Activated naive CD8-positive, alpha-beta T cell treated with anti-CD3 and anti-CD28 coated beads, Interleukin-2, amount 50 U/mL, for 24 hours (primary cell): Measurements from ENCODE around the gene OPCML.

Experiments
- ATAC-seq: fragments of 150-1000 bp; cut with Tn5 transposase; one replicate; pipeline ENCODE4 v1.10.0; 2021
- DNase-seq: peaks from one replicate; pipeline ENCODE4 v3.0.0; 2021
- H3K27ac Mint-ChIP-seq: one replicate; pipeline ENCODE4 v1.8.0; 2021; ENCODE audit warnings: mild to moderate bottlenecking, mixed read lengths
- H3K27me3 Mint-ChIP-seq: one replicate; pipeline ENCODE4 v1.8.0; 2021; ENCODE audit warnings: mixed read lengths
- H3K36me3 Mint-ChIP-seq: one replicate; pipeline ENCODE4 v1.8.0; 2021; ENCODE audit warnings: low read depth, mixed read lengths
- H3K4me1 Mint-ChIP-seq: one replicate; pipeline ENCODE4 v1.8.0; 2021; ENCODE audit warnings: mixed read lengths
- H3K4me3 Mint-ChIP-seq: one replicate; pipeline ENCODE4 v1.8.0; 2021; ENCODE audit warnings: mild to moderate bottlenecking, moderate library complexity, mixed read lengths
- H3K9me3 Mint-ChIP-seq: one replicate; pipeline ENCODE4 v1.8.0; 2021; ENCODE audit warnings: mixed read lengths

OPCML gene

DNA sequence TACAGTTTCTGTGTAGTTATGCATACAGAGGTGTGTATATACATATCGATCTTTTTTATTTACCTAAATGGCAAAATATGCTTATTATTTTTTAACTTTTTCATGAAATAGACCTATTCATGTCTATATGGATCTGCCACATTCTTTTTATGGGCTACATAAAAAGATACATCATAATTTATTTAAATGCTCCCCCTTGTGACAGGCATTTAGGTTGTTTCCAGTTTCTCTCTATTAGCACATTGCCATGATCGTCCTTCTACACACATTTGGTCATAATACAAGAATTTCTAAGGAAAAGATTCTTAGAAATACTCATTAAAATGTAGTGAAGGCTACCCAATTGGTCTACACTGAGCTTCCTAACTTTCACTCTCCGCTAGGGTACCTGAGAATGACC, 1067.4 kb downstream of the OPCML start:
- peaks cover 15% of the 10 kb centered on the region for H3K9me3 Mint-ChIP-seq
- no peak for ATAC-seq
- DNase-seq, result no peak
- no peaks in the 10 kb centered on the region for H3K36me3 Mint-ChIP-seq
- H3K27ac Mint-ChIP-seq, result no peak overlapping the region
- no peaks in the 10 kb centered on the region for H3K27me3 Mint-ChIP-seq
- no peaks in the 10 kb centered on the region for H3K4me1 Mint-ChIP-seq
- no peak overlapping the region for H3K4me3 Mint-ChIP-seq

DNA sequence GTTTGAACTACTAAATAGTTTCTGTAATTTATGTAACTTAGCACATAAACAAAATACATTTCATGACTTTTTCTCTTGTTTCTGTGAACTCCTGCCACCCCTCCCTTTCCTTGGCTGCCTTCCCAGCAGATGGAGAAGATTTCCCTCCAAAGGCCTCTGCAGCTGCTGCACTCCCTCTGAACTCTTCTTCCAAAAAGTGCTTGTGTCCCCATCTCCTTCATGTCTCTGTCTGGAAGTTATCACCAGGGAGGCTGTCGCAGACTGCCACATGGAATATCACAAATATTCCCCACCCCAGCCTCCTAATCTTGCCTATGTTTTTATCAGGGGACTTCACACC, 1068.3 kb downstream of the OPCML start:
- peaks cover 15% of the 10 kb centered on the region for H3K9me3 Mint-ChIP-seq
- no peak overlapping the region for H3K27ac Mint-ChIP-seq
- H3K4me1 Mint-ChIP-seq, result no peaks in the 10 kb centered on the region
- H3K36me3 Mint-ChIP-seq, result no peaks in the 10 kb centered on the region
- no peak for ATAC-seq
- no peak overlapping the region for H3K4me3 Mint-ChIP-seq
- DNase-seq, result no peak
- no peaks in the 10 kb centered on the region for H3K27me3 Mint-ChIP-seq

DNA sequence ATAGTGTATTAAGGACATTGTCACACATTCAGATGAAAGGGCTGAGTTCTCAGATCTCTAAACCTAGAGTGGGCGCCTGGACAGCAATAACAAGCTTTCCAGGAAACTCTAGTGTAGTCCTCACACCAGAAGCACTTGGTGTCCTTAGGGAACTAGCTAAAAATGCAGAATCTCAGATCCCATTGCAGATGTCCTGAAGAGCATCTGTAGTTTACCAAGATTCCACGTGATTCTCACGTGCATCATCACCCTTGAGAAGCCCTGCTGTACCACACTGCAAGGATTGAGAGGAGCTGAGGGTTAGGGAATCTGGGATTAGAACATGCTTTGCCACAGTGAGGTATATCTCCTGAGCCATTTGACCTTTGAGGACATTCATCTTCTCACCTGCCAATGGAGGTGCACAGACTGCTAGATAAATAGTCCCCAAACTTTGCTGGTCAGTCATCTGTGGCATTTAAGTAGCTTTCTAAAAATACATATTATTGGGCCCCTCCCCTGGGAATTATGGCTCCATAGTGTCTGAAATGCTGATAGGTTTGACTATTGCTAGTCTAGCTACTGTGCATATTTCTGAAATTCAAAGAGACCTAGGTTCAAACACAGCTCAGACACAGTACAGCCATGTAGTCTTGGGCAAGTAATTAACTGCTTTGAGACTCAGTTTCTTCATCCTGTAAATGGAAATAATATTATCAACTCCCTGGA, 1068.9 kb downstream of the OPCML start:
- DNase-seq (no peak), ATAC-seq (no peak)
- Mint-ChIP-seq H3K27ac (no peak overlapping the region), H3K9me3 (peaks cover 15% of the 10 kb centered on the region), H3K36me3 (no peaks in the 10 kb centered on the region), H3K4me1 (no peaks in the 10 kb centered on the region), H3K4me3 (no peak overlapping the region), H3K27me3 (no peaks in the 10 kb centered on the region)

DNA sequence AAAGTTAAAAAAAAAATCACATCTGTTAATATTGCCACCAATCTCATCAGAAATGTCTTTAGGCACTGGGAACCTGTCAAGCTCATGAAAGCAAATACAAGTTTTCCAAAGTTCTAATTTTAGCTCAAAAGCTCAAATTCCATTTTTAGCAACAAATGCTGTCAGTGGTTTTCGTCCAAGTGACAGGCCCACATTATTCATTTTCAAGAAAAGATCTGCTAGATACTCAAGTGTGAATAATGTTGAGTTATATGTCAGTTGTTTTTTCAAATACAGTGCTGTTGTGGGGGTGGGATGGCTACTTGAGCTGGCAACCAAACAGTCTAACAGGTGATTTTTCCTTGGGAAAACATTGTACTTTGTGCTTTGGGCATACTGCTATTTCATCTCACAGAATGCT, 1072.6 kb downstream of the OPCML start:
- Mint-ChIP-seq H3K36me3 (no peaks in the 10 kb centered on the region), H3K9me3 (peaks cover 15% of the 10 kb centered on the region), H3K27ac (no peak overlapping the region), H3K4me3 (no peak overlapping the region), H3K27me3 (no peaks in the 10 kb centered on the region), H3K4me1 (no peaks in the 10 kb centered on the region)
- ATAC-seq (no peak), DNase-seq (no peak)

DNA sequence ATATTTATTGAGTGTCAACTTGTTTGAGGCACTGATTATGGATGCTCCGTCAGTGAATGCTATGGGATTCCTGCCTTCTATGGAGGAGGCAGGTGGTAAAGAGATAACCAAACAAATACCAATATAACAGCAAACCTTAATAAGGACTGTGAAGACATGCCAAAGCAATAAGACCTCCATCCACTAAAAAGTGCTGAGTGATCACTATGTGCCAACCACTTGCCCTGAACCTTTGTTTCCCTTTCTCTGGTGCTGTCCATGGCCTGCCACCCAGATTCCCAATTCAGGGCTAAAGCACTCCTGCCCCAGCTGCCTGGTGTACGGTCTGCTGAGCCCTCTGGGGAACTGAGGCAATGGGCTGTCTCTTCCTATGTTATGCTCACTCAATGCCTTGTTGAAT, 1074.9 kb downstream of the OPCML start:
- H3K27ac Mint-ChIP-seq, result no peak overlapping the region
- no peaks in the 10 kb centered on the region for H3K4me1 Mint-ChIP-seq
- no peaks in the 10 kb centered on the region for H3K36me3 Mint-ChIP-seq

DNA sequence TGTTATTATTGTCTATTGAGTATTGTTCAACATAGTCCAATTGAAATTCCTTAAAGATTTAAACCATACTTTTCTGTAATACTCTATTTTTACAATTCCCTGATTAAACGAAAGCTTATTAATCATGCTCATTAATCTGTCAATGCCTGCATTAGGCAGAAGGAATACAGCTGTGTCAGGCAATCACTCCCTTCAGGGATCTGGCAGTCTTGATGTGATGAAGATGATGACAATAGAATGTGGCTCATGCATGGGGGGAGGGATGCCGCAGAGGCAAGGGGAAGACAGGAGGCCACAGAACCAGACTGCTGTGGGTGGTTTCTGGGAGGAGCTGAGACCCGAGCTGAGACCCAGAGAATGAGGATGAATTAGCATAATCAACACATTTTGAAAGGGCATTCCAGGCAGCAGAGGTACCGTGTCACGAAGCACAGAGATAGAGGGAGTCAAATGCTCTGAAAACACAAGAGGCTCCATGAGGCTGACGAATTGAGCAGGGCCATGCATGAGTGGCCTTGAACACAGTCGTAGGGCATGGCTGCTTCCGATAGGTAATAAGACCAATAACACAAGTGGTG, 1075.5 kb downstream of the OPCML start:
- Mint-ChIP-seq H3K4me3 (no peak overlapping the region), H3K27ac (no peak overlapping the region), H3K36me3 (no peaks in the 10 kb centered on the region), H3K9me3 (peaks cover 15% of the 10 kb centered on the region), H3K27me3 (peaks cover 2% of the 10 kb centered on the region), H3K4me1 (no peaks in the 10 kb centered on the region)
- DNase-seq, result no peak
- no peak for ATAC-seq

More for the DNA sequence above, 1074.9 kb downstream of the OPCML start:
- no peak for DNase-seq
- H3K4me3 Mint-ChIP-seq, result no peak overlapping the region
- peaks cover 15% of the 10 kb centered on the region for H3K9me3 Mint-ChIP-seq
- peaks cover 2% of the 10 kb centered on the region for H3K27me3 Mint-ChIP-seq
- ATAC-seq, result no peak

DNA sequence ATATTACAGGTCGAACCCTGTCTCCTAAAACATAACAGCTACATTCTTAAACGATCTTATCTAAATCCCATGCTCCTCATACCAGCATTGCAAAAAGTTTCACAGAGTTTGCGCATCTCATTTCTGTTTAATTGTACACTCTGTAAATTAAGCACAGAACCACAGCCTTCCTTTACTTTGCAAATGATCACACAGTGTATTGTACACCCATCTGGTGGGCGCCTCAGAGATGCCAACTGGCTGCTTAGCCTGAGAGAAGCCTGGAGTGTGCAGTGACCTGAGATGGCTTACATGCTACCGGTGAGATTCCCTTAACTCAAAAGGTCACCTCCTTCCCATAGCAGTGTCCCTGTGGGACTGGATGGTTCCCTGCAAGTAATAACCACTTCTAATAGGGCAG, 1077.3 kb downstream of the OPCML start:
- Mint-ChIP-seq H3K9me3 (no peaks in the 10 kb centered on the region), H3K4me3 (no peak overlapping the region), H3K27ac (no peak overlapping the region), H3K27me3 (peaks cover 2% of the 10 kb centered on the region), H3K36me3 (no peaks in the 10 kb centered on the region), H3K4me1 (no peaks in the 10 kb centered on the region)
- DNase-seq (no peak), ATAC-seq (no peak)

DNA sequence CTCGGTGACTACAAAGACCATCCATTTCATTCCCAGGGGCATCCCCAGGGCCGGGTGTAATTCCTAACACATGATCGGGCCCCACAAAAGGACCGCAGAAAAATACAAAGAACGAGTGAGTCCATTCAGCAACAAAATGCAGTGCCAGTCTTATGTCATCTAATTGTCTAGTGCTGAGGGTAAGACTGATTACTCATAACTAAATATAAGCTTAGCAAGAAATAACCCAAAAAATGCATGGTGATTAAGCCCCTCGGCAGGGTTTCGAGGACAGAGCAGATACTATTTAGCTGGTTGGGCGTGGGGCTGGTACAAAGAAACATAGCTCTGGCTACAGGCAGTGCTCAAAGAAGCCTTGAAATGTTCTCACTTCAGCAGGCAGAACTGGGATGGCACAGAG, 1078.9 kb downstream of the OPCML start:
- H3K27me3 Mint-ChIP-seq, result peaks cover 2% of the 10 kb centered on the region
- H3K9me3 Mint-ChIP-seq, result no peaks in the 10 kb centered on the region
- H3K27ac Mint-ChIP-seq, result no peak overlapping the region
- no peaks in the 10 kb centered on the region for H3K36me3 Mint-ChIP-seq
- ATAC-seq (no peak), DNase-seq (no peak)
- H3K4me1 Mint-ChIP-seq, result no peaks in the 10 kb centered on the region
- H3K4me3 Mint-ChIP-seq, result no peak overlapping the region

DNA sequence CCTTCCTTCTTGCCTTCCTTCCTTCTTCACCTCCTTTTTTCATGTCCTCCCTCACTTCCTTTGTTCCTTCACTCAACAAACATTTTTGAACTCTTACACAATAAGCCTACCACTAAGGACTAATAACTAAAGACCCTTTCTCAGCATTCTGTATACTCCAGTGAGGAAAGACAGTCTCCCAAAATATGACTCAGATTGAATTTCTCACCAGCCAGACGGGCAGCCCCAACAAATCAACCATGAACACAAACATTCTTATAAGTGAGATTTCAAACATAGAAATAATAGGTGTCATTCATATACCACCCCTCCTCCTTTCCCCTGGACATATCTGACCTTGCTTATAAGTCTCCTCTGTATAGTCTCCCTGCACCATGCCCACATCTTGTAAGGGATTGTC, 1079.7 kb downstream of the OPCML start:
- H3K4me1 Mint-ChIP-seq, result no peaks in the 10 kb centered on the region
- no peak overlapping the region for H3K27ac Mint-ChIP-seq
- H3K36me3 Mint-ChIP-seq, result no peaks in the 10 kb centered on the region
- no peaks in the 10 kb centered on the region for H3K9me3 Mint-ChIP-seq
- DNase-seq (no peak), ATAC-seq (no peak)
- H3K4me3 Mint-ChIP-seq, result no peak overlapping the region
- H3K27me3 Mint-ChIP-seq, result peaks cover 2% of the 10 kb centered on the region

DNA sequence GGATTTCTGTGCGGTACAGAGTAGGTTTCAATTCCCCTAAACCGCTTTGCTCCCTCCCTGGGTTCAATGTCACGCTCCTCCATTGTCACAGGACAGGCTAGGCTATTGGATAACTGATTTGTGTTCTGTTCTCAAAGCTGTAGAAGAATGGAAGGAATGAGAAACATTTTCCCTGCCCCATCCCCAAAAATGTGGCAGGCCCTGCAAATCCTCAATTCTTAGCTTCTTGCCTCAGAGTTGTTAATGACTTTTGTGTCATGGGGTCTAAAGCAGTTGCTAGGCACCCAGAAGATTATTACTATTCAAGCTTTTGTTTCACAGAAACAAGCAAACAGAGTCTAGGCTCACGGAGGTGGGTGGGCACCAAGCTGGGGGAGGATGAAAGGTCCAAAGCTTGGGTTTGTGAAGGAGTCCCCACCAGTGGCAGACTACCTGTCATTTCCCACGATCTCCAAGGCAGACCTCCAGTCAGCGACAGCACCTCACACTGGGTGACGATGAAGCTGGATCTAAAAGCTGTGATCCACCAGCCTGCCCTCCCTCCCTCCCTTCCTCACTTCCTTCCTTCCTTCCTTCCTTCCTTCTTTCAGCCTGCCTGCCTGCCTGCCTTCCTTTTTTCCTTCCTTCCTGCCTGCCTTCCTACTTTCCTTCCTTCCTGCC, 1080.2 kb downstream of the OPCML start:
- H3K36me3 Mint-ChIP-seq, result no peaks in the 10 kb centered on the region
- ATAC-seq, result no peak
- no peaks in the 10 kb centered on the region for H3K9me3 Mint-ChIP-seq
- peaks cover 2% of the 10 kb centered on the region for H3K27me3 Mint-ChIP-seq
- H3K27ac Mint-ChIP-seq, result no peak overlapping the region
- H3K4me3 Mint-ChIP-seq, result no peak overlapping the region
- no peaks in the 10 kb centered on the region for H3K4me1 Mint-ChIP-seq
- DNase-seq, result no peak

DNA sequence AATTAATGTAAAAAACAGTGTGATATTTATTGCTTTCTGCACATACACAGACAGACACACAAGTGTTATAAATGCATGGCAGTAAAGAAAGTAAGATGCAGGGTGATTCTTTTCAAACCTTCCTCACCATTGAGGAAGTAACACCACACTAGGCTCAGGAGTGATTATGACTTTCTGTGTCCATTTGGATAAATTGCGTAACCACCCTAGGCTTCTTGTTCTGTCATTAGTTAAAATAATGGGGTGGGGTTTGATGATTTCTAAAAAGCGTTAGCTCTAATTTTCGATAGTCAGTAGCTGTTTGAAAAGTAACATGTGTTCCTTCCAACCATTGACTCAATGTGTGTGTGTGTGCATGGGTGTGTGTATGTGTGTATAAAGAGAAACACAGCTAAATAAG, 1081.7 kb downstream of the OPCML start:
- ATAC-seq (no peak), DNase-seq (no peak)
- H3K27ac Mint-ChIP-seq, result no peak overlapping the region
- H3K4me3 Mint-ChIP-seq, result no peak overlapping the region
- H3K27me3 Mint-ChIP-seq, result peaks cover 2% of the 10 kb centered on the region
- H3K36me3 Mint-ChIP-seq, result no peaks in the 10 kb centered on the region
- no peaks in the 10 kb centered on the region for H3K4me1 Mint-ChIP-seq
- no peaks in the 10 kb centered on the region for H3K9me3 Mint-ChIP-seq

DNA sequence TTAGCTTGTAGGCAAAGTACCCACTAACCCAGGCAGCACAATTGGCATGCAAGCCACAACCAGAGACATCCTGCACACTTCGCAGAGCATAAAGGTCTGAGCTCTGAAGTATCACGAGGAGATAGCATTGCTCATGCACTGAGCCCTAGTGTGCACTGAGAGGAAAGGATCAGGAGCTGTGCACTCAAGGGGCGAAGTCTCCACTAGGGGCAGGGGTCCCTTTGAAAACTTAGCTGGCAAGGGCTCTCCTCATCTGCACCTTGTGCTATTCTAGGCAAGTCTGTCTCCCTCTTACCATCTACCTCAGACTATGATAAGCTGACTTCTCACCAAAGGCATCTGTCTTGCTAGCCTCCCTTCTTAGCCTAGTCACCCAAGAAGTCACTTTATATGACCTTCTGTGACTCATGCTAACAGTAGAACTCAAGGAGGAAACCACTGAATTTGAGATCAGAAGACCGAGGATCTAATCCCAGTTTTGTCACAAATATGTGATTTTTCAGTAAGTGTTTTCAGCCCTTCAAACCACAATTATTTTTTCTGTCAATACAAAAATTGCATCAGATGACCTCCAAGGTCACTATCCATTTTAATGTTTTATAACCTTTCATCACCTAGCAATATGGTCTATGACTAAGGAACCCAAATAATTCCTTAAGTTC, 1083.8 kb downstream of the OPCML start:
- DNase-seq, result no peak
- Mint-ChIP-seq H3K9me3 (no peaks in the 10 kb centered on the region), H3K27ac (no peak overlapping the region), H3K27me3 (peaks cover 2% of the 10 kb centered on the region), H3K36me3 (no peaks in the 10 kb centered on the region), H3K4me1 (no peaks in the 10 kb centered on the region), H3K4me3 (no peak overlapping the region)
- no peak for ATAC-seq

DNA sequence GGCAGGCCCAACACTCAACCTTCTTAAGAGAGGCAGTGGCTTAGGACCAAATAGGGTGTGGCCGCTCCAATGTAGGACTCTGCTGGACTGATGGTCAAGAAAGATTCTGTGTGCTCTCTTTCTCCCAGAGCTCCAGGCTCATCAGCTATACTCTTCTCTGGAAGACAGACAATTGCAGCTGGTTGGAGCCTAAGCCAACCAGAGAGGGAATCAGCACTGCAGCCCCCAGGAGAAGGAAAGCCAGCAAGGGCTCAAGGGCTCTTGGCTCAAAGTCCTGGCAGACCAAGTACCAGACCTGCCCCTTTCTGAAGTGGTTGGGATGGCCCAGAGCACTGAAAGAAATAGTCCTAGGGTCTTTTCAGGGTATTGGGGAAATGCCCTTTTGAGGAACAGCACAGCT, 1084.5 kb downstream of the OPCML start:
- H3K9me3 Mint-ChIP-seq, result no peaks in the 10 kb centered on the region
- H3K27me3 Mint-ChIP-seq, result peaks cover 2% of the 10 kb centered on the region
- no peaks in the 10 kb centered on the region for H3K36me3 Mint-ChIP-seq

DNA sequence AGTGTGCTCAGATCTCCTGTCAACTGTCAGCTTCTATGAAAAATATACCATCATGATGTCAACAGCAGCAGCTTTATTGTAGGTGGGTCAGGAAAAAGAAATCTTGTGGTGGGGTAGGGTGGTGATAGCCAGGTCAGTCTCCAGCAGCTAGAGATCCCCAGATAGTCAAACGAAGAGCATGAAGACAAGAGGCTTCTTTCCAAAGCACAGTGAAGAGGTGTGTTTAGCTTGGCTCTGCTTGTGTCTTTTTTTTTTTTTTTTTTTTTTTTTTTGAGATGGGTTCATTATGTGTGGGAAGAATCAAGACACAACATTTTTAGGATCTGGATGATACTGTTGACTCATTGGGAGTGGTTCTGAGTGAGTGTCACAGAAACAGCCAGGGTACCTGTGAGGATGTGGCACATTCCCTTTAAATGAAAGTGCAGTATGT, 1086.4 kb downstream of the OPCML start:
- no peak for ATAC-seq
- no peak for DNase-seq
- Mint-ChIP-seq H3K27ac (no peak overlapping the region), H3K36me3 (no peaks in the 10 kb centered on the region), H3K4me1 (no peaks in the 10 kb centered on the region), H3K27me3 (no peaks in the 10 kb centered on the region), H3K9me3 (no peaks in the 10 kb centered on the region), H3K4me3 (no peak overlapping the region)

More for the DNA sequence above, 1084.5 kb downstream of the OPCML start:
- Mint-ChIP-seq H3K4me1 (no peaks in the 10 kb centered on the region), H3K4me3 (no peak overlapping the region), H3K27ac (no peak overlapping the region)
- no peak for ATAC-seq
- no peak for DNase-seq

DNA sequence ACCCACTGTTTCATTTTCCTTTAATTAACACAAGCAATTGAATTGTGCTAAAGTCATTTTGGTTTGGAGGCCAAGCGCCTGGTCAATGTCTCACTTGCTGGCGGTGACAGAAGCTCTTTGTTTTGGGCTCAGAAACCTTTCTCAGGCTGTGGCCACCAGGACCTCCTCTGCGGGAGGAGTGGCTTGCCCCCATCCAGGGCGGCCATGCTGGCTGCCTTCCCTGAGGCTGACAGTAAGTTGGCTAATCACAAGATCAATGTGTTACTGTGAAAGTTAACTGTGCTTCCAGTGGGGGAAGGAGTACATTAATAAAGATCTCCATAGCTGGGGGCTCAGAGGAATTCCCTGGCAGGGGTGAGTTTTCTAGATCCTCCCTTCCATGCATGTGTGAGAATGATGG, 1087.4 kb downstream of the OPCML start:
- H3K36me3 Mint-ChIP-seq, result no peaks in the 10 kb centered on the region
- ATAC-seq, result no peak
- no peaks in the 10 kb centered on the region for H3K4me1 Mint-ChIP-seq
- peaks cover 1% of the 10 kb centered on the region for H3K9me3 Mint-ChIP-seq
- H3K4me3 Mint-ChIP-seq, result no peak overlapping the region
- no peak overlapping the region for H3K27ac Mint-ChIP-seq
- no peak for DNase-seq
- no peaks in the 10 kb centered on the region for H3K27me3 Mint-ChIP-seq
